Activated CD4-positive, CD25-positive, alpha-beta regulatory T cell treated with anti-CD3 and anti-CD28 coated beads, Interleukin-2, amount 50 U/mL, for 16 hours (primary cell): ENCODE data around the gene CALD1.

Experiments used
- DNase-seq: peaks from one replicate; pipeline ENCODE4 v3.0.0-alpha.2; 2020; ENCODE audit warnings: low read depth, low spot score

CALD1 gene

GRCh38 chr7:134787720-134788119 is 8.3 kb downstream of the CALD1 start:
- no peak for DNase-seq

GRCh38 chr7:134788191-134788590 is 8.8 kb downstream of the CALD1 start:
- DNase-seq, result no peak

- DNase-seq, result no peak
These were observed 10.7 kb downstream of the CALD1 start for GRCh38 chr7:134789967-134790685.

GRCh38 chr7:134792968-134793367 is 13.5 kb downstream of the CALD1 start:
- no peak for DNase-seq

- DNase-seq, result no peak
These were observed 15.8 kb downstream of the CALD1 start for GRCh38 chr7:134795231-134795630.

GRCh38 chr7:134798155-134798554 is 18.7 kb downstream of the CALD1 start:
- no peak for DNase-seq

GRCh38 chr7:134799377-134799776 is 19.9 kb downstream of the CALD1 start:
- DNase-seq, result no peak

GRCh38 chr7:134802762-134803161 is 23.3 kb downstream of the CALD1 start:
- DNase-seq, result no peak

- no peak for DNase-seq
These were observed 24.9 kb downstream of the CALD1 start for GRCh38 chr7:134804351-134804750.

GRCh38 chr7:134804854-134805253 is 25.4 kb downstream of the CALD1 start:
- no peak for DNase-seq

- no peak for DNase-seq
These were observed 26.8 kb downstream of the CALD1 start for GRCh38 chr7:134806197-134806596.

GRCh38 chr7:134809616-134810015 is 30.2 kb downstream of the CALD1 start:
- DNase-seq, result no peak

GRCh38 chr7:134811765-134812164 is 32.3 kb downstream of the CALD1 start:
- no peak for DNase-seq

GRCh38 chr7:134813663-134814396 is 34.4 kb downstream of the CALD1 start:
- DNase-seq, result no peak

- no peak for DNase-seq
These were observed 35.4 kb downstream of the CALD1 start for GRCh38 chr7:134814730-134815364.

GRCh38 chr7:134818613-134819345 is 39.3 kb downstream of the CALD1 start:
- DNase-seq, result no peak

GRCh38 chr7:134819401-134819800 is 40.0 kb downstream of the CALD1 start:
- DNase-seq, result no peak

- no peak for DNase-seq
These were observed 40.9 kb downstream of the CALD1 start for GRCh38 chr7:134820295-134820694.

GRCh38 chr7:134820778-134821177 is 41.3 kb downstream of the CALD1 start:
- no peak for DNase-seq

GRCh38 chr7:134823400-134823799 is 44.0 kb downstream of the CALD1 start:
- no peak for DNase-seq

GRCh38 chr7:134825666-134826065 is 46.2 kb downstream of the CALD1 start:
- DNase-seq, result no peak

GRCh38 chr7:134826105-134826504 is 46.7 kb downstream of the CALD1 start:
- no peak for DNase-seq
